Lung (tissue), 12 donors: ENCODE measurements around the gene CDX1. TPM values are rescaled to one million over a fixed set of nuclear protein-coding genes. Genes with fewer than 3 reads are reported as not detected.

Source experiments
- ATAC-seq: fragments of 200-7000 bp; cut with Tn5 transposase; one replicate; pipeline ENCODE4 v1.9.1; 2020; ENCODE audit warnings: moderate number of reproducible peaks; ENCODE audit not compliant: insufficient read depth, low FRiP score
- DNase-seq, 3 donors: peaks; one replicate each; pipeline ENCODE4 v3.0.0-alpha.2; 2013 to 2017
- H3K27ac ChIP-seq, 2 donors: one replicate each; pipeline ENCODE4 v1.5.1; 2013; ENCODE audit warnings: mild to moderate bottlenecking in 2 of 2, moderate library complexity in 2 of 2, control low read depth in 1 of 2, inconsistent platforms in 1 of 2, low read depth in 1 of 2, low read length in 1 of 2
- H3K27me3 ChIP-seq, 3 donors: one replicate each; pipeline ENCODE4 v1.5.1; 2013; ENCODE audit warnings: low read length in 2 of 3; ENCODE audit not compliant: control insufficient read depth in 3 of 3, insufficient read depth in 3 of 3
- H3K36me3 ChIP-seq, 4 donors: one replicate each; pipeline ENCODE4 v1.5.1; 2013; ENCODE audit warnings: low read length in 4 of 4, mild to moderate bottlenecking in 1 of 4, moderate library complexity in 1 of 4; ENCODE audit not compliant: control insufficient read depth in 4 of 4, insufficient read depth in 4 of 4
- H3K4me1 ChIP-seq, 5 donors: one replicate each; pipeline ENCODE4 v1.5.1; 2013; ENCODE audit warnings: low read length in 5 of 5, mild to moderate bottlenecking in 2 of 5, moderate library complexity in 1 of 5; ENCODE audit not compliant: control insufficient read depth in 5 of 5, insufficient read depth in 5 of 5
- H3K4me3 ChIP-seq: one replicate; pipeline ENCODE4 v1.5.1; 2013; ENCODE audit warnings: mild to moderate bottlenecking, control low read depth, moderate library complexity
- H3K9ac ChIP-seq, 2 donors: one replicate each; pipeline ENCODE4 v1.5.1; 2013; ENCODE audit warnings: low read length in 2 of 2, control low read depth in 1 of 2; ENCODE audit not compliant: insufficient read depth in 1 of 2
- H3K9me3 ChIP-seq, 4 donors: one replicate each; pipeline ENCODE4 v1.5.1; 2013; ENCODE audit warnings: low read length in 3 of 4, mild to moderate bottlenecking in 1 of 4, moderate library complexity in 1 of 4; ENCODE audit not compliant: control insufficient read depth in 4 of 4, insufficient read depth in 3 of 4
- WGBS, 2 donors: extraction: QIAGEN DNeasy Blood & Tissue Kit; methylation state at CpG; one replicate each; pipeline ENCODE4 v1.1.7; 2013; 5-methylcytosine and 5-hydroxymethylcytosine counted together
- polyA plus RNA-seq, 2 donors: library from polyadenylated mRNA; stranded (reverse); fragments of 200-250 nt; gene quantifications; one replicate each; pipeline ENCODE4 v1.2.1, GENCODE V29; 2013
- total RNA-seq, 2 donors: library from RNA; depleted of rRNA in 1 of 2; stranded (reverse); fragments of >200 nt in 1 of 2; gene quantifications; one replicate each; pipeline ENCODE4 v1.2.1, GENCODE V29; 2014 to 2021
- TF ChIP-seq, protein P1 (sequence below): IDR thresholded peaks from 2 replicates; pipeline ENCODE4 v1.5.1; 2012; ENCODE audit warnings: mild to moderate bottlenecking; ENCODE audit errors: control extremely low read depth, extremely low read depth
- donor health status: control.
- donor health status: control.
- donor health status: Bipolar disorder and iron deficiency.
- donor health status: healthy.
- donor health status: DM: yes; HTN: yes; CAD: no.

CDX1 gene
- total and polyA plus RNA-seq, 4 donors: 0.09 to 0.43 (median 0.26) TPM

DNA sequence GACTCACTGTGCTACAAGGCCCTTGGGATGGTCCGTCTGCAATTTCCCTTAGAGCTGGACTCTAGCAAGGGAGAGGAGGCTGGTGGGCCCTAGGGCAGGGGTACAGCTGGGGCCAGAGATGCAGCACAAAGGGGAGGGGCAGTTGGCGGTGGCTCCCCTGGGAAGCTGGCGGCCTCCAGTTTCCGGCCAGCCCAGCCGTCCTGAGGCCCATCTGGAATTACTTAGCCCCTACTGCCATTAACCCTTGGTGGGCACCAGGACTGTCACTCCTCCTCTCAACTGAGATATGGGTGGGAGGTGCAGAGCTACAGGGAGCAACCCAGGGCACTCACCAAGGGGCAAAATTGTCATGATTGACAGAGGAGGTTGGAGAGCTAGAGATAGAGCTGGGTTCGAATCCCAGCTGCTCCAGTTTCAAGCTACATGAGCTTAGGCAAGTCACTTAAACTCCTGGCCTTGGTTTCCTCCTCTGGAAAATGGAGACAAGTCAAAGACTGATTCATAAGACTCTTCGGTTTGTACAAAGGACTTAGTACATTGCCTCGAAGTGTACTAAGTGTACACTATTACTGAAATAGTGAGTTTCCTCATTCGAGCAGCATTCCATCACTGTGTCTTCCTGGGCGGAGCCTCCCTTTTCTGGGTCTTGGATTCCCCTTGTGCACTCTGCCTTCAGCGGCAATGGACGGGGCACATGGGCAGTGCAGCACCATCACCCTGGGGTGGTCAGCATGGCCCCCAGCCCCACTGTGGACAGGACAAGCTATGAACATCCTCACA lies 8.2 kb upstream of the CDX1 start:
- 59 to 73% methylated on average over 12 of the region's 12 CpGs for WGBS, 2 donors
- ATAC-seq (no peak), DNase-seq (peak; percentile 78 to 83 (median 82))
- H3K27ac ChIP-seq: peak overlapping the region; percentile 37 to 61
- no peaks in the 10 kb centered on the region for H3K9me3 ChIP-seq
- H3K36me3 ChIP-seq: peaks cover 0 to 5% (median 1%) of the 10 kb centered on the region in 4 donors
- TF ChIP-seq, protein P1, sequence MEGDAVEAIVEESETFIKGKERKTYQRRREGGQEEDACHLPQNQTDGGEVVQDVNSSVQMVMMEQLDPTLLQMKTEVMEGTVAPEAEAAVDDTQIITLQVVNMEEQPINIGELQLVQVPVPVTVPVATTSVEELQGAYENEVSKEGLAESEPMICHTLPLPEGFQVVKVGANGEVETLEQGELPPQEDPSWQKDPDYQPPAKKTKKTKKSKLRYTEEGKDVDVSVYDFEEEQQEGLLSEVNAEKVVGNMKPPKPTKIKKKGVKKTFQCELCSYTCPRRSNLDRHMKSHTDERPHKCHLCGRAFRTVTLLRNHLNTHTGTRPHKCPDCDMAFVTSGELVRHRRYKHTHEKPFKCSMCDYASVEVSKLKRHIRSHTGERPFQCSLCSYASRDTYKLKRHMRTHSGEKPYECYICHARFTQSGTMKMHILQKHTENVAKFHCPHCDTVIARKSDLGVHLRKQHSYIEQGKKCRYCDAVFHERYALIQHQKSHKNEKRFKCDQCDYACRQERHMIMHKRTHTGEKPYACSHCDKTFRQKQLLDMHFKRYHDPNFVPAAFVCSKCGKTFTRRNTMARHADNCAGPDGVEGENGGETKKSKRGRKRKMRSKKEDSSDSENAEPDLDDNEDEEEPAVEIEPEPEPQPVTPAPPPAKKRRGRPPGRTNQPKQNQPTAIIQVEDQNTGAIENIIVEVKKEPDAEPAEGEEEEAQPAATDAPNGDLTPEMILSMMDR: no peak
- H3K9ac ChIP-seq: no peak overlapping the region
- peaks cover 0 to 81% (median 37%) of the 10 kb centered on the region in 5 donors for H3K4me1 ChIP-seq
- H3K4me3 ChIP-seq: no peak overlapping the region
- no peaks in the 10 kb centered on the region for H3K27me3 ChIP-seq

DNA sequence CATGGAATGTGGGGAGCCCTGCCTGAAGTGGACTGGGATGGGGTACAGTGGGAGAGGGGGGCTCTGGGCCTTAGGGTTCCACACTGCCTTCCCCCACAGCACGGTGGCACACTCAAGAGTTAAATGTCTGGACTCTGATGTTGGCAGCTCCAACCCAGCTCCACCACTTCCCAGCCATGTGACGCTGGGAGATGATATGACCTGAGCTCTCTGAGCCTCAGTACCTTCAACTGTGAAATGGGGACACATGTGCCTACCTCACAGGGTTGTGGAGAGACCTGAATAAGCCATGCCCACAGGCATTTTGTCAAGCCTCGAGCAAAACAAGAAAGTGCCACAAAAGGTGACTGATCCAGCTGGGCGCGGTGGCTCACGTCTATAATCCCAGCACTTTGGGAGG lies 7.5 kb upstream of the CDX1 start:
- WGBS, 2 donors: 81 to 84% methylated on average over 6 of the region's 6 CpGs
- H3K9ac ChIP-seq: no peak overlapping the region

GRCh38 chr5:150159741-150160179 lies 6.8 kb upstream of the CDX1 start:
- TF ChIP-seq, protein P1: no peak
- peak; percentile 79 to 91 (median 82) for DNase-seq

More for the DNA sequence above, 7.5 kb upstream of the CDX1 start:
- DNase-seq (peak in 1 of 3 donors; percentile 58), ATAC-seq (no peak)
- Histone ChIP-seq H3K27ac (peak overlapping the region; percentile 10 to 11), H3K4me3 (no peak overlapping the region), H3K9me3 (no peaks in the 10 kb centered on the region), H3K27me3 (no peaks in the 10 kb centered on the region), H3K36me3 (no peaks in the 10 kb centered on the region), H3K4me1 (peaks cover 0 to 81% (median 35%) of the 10 kb centered on the region in 5 donors)
- TF ChIP-seq, protein P1: no peak

More at GRCh38 chr5:150159741-150160179, 6.8 kb upstream of the CDX1 start:
- no peak for ATAC-seq
- Histone ChIP-seq H3K27ac (peak overlapping the region; percentile 2 to 52), H3K9me3 (no peaks in the 10 kb centered on the region), H3K9ac (no peak overlapping the region), H3K27me3 (no peaks in the 10 kb centered on the region), H3K4me3 (no peak overlapping the region), H3K36me3 (no peaks in the 10 kb centered on the region), H3K4me1 (peaks cover 0 to 80% (median 33%) of the 10 kb centered on the region in 5 donors)
- WGBS, 2 donors: 43 to 62% methylated on average over 9 of the region's 9 CpGs
